ENCODE data around the gene LDLRAD2. TPM values are rescaled to one million over a fixed set of nuclear protein-coding genes. Genes with fewer than 3 reads are reported as not detected.
A peak's percentile ranks its signal among the peaks of the same experiment; 100 is the strongest.

The LDLRAD2 gene
- total RNA-seq, 6 experiments from 2014 or later, result not detected

- WGBS (ENCODE audit: insufficient coverage, low coverage, low lambda C conversion rate, missing lambda C conversion rate), result 56% methylated on average over 3 of the region's 35 CpGs
- H3K4me1 ChIP-seq, result no peaks in the 10 kb centered on the region
- intact Hi-C loops (cut with DNase I), result no loop called here
- H3K27ac ChIP-seq, result no peak overlapping the region
- no peak overlapping the region for H3K4me3 ChIP-seq
- H3K27me3 ChIP-seq, result no peaks in the 10 kb centered on the region
- no peaks in the 10 kb centered on the region for H3K9me3 ChIP-seq
- TF ChIP-seq CTCF (IDR thresholded peaks at IDR 0.05) (no peak), POLR2A (IDR thresholded peaks at IDR 0.05) (no peak)
- ATAC-seq (no peak), DNase-seq (no peak)
- no peaks in the 10 kb centered on the region for H3K36me3 ChIP-seq
Measured at GRCh38 chr1:21855257-21856096, 43.4 kb downstream of the LDLRAD2 start.

- 47% methylated on average over 4 of the region's 14 CpGs for WGBS (ENCODE audit: insufficient coverage, low coverage, low lambda C conversion rate, missing lambda C conversion rate)
- Histone ChIP-seq H3K36me3 (no peaks in the 10 kb centered on the region), H3K27me3 (no peaks in the 10 kb centered on the region), H3K27ac (no peak overlapping the region), H3K9me3 (no peaks in the 10 kb centered on the region), H3K4me3 (no peak overlapping the region), H3K4me1 (no peaks in the 10 kb centered on the region)
- ATAC-seq (no peak), DNase-seq (peak in 1 of 3 donors; percentile 50)
- TF ChIP-seq CTCF (IDR thresholded peaks at IDR 0.05) (no peak), POLR2A (IDR thresholded peaks at IDR 0.05) (no peak)
- intact Hi-C loops (cut with DNase I), result no loop called here
Measured at GRCh38 chr1:21857142-21857839, 45.2 kb downstream of the LDLRAD2 start.

- Histone ChIP-seq H3K4me3 (no peak overlapping the region), H3K9me3 (no peaks in the 10 kb centered on the region), H3K27me3 (no peaks in the 10 kb centered on the region), H3K36me3 (no peaks in the 10 kb centered on the region), H3K4me1 (no peaks in the 10 kb centered on the region), H3K27ac (no peak overlapping the region)
- 51% methylated on average over 10 of the region's 15 CpGs for WGBS (ENCODE audit: insufficient coverage, low coverage, low lambda C conversion rate, missing lambda C conversion rate)
- peak; percentile 42 to 59 (median 52) for ATAC-seq
- intact Hi-C loops (cut with DNase I), result no loop called here
- no peak for TF ChIP-seq POLR2A (IDR thresholded peaks at IDR 0.05)
- DNase-seq, result no peak
Measured at GRCh38 chr1:21857840-21858670, 46.0 kb downstream of the LDLRAD2 start.

- WGBS (ENCODE audit: insufficient coverage, low coverage, low lambda C conversion rate, missing lambda C conversion rate), result no CpG with 5 or more reads among the region's 10 CpGs
- no peak for ATAC-seq
- H3K4me1 ChIP-seq, result no peaks in the 10 kb centered on the region
- peak in 1 of 3 donors; percentile 48 for DNase-seq
- H3K27ac ChIP-seq, result no peak overlapping the region
- TF ChIP-seq CTCF (IDR thresholded peaks at IDR 0.05) (no peak), POLR2A (IDR thresholded peaks at IDR 0.05) (no peak)
- intact Hi-C loops (cut with DNase I), result no loop called here
- H3K36me3 ChIP-seq, result no peaks in the 10 kb centered on the region
- H3K9me3 ChIP-seq, result no peaks in the 10 kb centered on the region
- no peaks in the 10 kb centered on the region for H3K27me3 ChIP-seq
- H3K4me3 ChIP-seq, result no peak overlapping the region
Measured at GRCh38 chr1:21859669-21860179, 47.7 kb downstream of the LDLRAD2 start.
